ENCODE measurements around the gene TMEM18.

GRCh38 chr2:620471-621302 is 56.5 kb downstream of the TMEM18 start:
- TF ChIP-seq CTCF (IDR thresholded peaks at IDR 0.05), result no peak
- TF ChIP-seq POLR2AphosphoS5 (IDR thresholded peaks at IDR 0.05), result no peak
- TF ChIP-seq EP300 (IDR thresholded peaks at IDR 0.05), result no peak

All from esophagus muscularis mucosa (tissue), 4 donors.